GM13976 (cell line): ENCODE results near the gene MOGAT3.

ENCODE experiments used
- DNase-seq: peaks from one replicate; pipeline ENCODE4 v3.0.0; 2012; ENCODE audit warnings: low spot score
- in situ Hi-C: fragments of 300-500 bp; cut with MboI; formaldehyde crosslinking; loops from one replicate; pipeline ENCODE4 v1.12.0; 2022; ENCODE audit warnings: low sequenced_read_pairs, mixed read lengths, inconsistent platforms; ENCODE audit not compliant: unreplicated experiment
- TF ChIP-seq, protein P1 (sequence below): IDR thresholded peaks from 2 replicates; pipeline ENCODE4 v1.5.1; 2012; ENCODE audit warnings: borderline replicate concordance, mild to moderate bottlenecking; ENCODE audit not compliant: insufficient read depth; ENCODE audit errors: extremely low read depth, missing control alignments, control extremely low read depth

Gene MOGAT3

DNA sequence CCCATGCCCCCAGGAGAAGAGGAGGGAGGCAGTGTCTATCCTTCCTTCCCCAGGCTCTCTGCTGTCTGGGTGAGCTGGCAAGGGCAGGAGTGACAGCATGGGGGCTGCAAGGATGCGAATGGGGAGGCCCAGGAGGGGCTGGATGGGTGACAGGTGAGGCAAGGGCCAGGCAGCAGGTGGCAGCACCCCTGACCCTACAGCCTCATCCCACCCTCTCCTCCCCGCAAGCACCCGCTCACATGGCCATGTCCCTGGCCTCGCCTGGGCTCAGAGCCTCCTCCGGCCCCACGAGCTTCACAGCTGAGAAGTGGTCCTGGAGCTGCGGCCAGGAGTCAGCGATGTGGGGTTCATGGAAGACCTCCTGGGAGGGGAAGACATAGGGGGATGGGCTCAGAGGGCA, 11.2 kb upstream of the MOGAT3 start:
- DNase-seq: no peak
- in situ Hi-C loops: no loop called here
- TF ChIP-seq, protein P1, sequence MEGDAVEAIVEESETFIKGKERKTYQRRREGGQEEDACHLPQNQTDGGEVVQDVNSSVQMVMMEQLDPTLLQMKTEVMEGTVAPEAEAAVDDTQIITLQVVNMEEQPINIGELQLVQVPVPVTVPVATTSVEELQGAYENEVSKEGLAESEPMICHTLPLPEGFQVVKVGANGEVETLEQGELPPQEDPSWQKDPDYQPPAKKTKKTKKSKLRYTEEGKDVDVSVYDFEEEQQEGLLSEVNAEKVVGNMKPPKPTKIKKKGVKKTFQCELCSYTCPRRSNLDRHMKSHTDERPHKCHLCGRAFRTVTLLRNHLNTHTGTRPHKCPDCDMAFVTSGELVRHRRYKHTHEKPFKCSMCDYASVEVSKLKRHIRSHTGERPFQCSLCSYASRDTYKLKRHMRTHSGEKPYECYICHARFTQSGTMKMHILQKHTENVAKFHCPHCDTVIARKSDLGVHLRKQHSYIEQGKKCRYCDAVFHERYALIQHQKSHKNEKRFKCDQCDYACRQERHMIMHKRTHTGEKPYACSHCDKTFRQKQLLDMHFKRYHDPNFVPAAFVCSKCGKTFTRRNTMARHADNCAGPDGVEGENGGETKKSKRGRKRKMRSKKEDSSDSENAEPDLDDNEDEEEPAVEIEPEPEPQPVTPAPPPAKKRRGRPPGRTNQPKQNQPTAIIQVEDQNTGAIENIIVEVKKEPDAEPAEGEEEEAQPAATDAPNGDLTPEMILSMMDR: no peak

DNA sequence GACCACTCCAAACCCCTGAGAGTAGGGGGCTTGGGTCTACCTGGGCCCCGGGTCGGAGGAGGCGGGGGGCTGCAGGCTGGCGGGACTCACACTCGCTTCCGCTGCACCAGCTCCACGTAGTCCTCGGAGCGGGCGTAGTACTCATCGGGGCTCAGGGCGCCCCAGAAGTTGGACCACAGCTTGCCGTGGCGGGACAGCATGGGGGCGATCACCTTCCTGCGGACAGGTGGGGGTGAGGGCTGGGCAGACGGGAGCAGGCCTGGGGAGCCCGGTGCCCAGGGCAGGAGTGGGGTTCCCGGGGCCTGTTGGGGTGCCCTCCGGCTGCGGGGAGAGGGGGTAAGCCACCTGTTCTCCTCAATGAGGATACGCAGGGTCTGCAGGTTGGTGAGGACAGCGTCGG, 10.7 kb upstream of the MOGAT3 start:
- no peak for DNase-seq
- TF ChIP-seq, protein P1: no peak
- in situ Hi-C loops: no loop called here

- no peak for DNase-seq
- TF ChIP-seq, protein P1: no peak
- in situ Hi-C loops: no loop called here
Observed at GRCh38 chr7:101210143-101210542, 9.3 kb upstream of the MOGAT3 start.

DNA sequence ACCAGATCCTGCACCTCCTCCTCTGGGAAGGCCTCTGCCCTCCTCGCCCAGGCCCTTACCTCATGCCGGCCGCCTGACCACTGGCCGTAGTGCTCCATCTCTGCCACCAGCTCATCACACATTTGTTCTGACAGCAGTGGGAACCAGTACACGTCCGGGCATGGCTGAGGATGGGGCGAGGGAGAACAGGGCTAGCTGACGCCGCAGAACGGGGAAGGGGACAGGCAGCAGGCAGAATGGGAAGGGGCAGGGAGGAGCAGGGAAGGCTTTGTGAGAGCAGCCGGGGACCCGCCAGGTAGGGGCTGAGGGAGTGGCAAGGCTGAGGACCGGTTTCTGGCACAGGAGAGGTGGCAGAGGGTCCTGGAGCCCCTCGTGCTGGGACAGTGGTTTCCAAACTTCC, 8.0 kb upstream of the MOGAT3 start:
- in situ Hi-C loops: no loop called here
- no peak for DNase-seq
- TF ChIP-seq, protein P1: no peak

- in situ Hi-C loops: no loop called here
- no peak for DNase-seq
- TF ChIP-seq, protein P1: no peak
Observed at GRCh38 chr7:101207459-101207858, 6.6 kb upstream of the MOGAT3 start.

DNA sequence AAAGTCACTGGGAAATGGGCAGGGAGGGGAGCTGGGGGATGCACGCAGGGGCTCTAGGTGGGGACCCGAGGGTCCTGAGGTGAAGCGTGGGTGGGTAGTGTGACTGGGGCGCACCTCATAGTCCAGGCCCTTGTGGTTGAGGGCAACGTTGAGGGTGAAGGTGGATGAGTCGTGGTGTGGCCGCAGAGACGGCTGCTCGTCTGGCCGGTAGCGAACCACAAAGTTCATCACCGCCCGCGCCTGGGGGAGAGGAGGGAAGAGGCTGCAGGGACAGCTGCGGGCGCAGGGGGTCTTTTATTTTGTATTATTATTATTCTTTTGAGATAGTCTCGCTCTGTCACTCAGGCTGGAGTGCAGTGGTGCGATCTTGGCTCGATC, 5.8 kb upstream of the MOGAT3 start:
- TF ChIP-seq, protein P1: no peak
- in situ Hi-C loops: no loop called here
- DNase-seq: no peak
